Measurements from ENCODE around the gene MCTP2.

GRCh38 chr15:94416267-94416666, 184.9 kb downstream of the MCTP2 start:
- no peak for TF ChIP-seq THAP7 (CRISPR knock-in tag; IDR thresholded peaks at IDR 0.05)
- no peak for TF ChIP-seq RFX5 (IDR thresholded peaks at IDR 0.05; ENCODE audit: low read depth, low read length)
- TF ChIP-seq ZNF280B (CRISPR knock-in tag; IDR thresholded peaks at IDR 0.05; ENCODE audit: borderline replicate concordance): no peak
- no peak for TF ChIP-seq ZNF232 (CRISPR knock-in tag; IDR thresholded peaks at IDR 0.05; ENCODE audit: borderline replicate concordance)
- no peak for TF ChIP-seq CTCF (CRISPR knock-in tag; IDR thresholded peaks at IDR 0.05)
- TF ChIP-seq POLR2A (IDR thresholded peaks at IDR 0.05; ENCODE audit: insufficient read depth in 1 of 2, low read depth in 2 of 2, low read length in 2 of 2): no peak
- no peak for TF ChIP-seq KDM1A (CRISPR knock-in tag; IDR thresholded peaks at IDR 0.05)
- TF ChIP-seq ZSCAN20 (CRISPR knock-in tag; IDR thresholded peaks at IDR 0.05; ENCODE audit: borderline replicate concordance): no peak
- TF ChIP-seq ZNF362 (CRISPR knock-in tag; IDR thresholded peaks at IDR 0.05; ENCODE audit: borderline replicate concordance): no peak
- no peak for TF ChIP-seq EZH2 (conservative IDR thresholded peaks at IDR 0.05; ENCODE audit: low read depth, low read length)
- no peak for TF ChIP-seq ERF (CRISPR knock-in tag; IDR thresholded peaks at IDR 0.05)

Data from HepG2 (cell line).